ENCODE results near the gene RNF11.

DNA sequence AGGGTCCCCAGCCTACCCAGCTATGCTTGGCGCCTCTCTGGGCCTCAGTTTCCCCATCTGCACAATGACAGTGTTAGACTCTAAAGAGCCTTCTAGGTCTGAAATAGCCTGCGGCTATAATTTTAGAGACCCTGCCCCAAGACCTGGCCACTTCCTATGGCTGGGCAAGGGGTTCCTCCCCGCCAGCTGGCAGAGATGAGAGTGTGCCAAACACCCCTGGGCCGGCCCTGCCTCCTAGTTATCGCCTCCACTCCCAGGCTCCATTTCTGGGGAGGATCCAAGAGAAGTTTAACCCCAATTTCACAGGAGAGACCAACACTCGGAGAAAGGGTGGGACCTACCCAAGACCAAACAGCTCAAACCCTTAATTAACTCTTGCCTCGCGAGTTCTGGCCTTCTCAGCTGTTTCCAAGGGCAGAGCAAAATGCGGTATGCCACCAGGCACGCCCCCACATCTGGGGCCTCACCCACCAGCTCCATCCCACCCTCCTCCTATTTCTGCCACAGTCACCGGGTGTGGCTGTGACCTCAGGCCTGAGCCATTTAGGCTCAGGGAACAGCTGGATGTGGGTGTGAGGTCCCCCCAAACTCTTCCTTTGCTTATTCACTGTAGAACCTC lies 58.6 kb downstream of the RNF11 start:
- TF ChIP-seq, protein P1, sequence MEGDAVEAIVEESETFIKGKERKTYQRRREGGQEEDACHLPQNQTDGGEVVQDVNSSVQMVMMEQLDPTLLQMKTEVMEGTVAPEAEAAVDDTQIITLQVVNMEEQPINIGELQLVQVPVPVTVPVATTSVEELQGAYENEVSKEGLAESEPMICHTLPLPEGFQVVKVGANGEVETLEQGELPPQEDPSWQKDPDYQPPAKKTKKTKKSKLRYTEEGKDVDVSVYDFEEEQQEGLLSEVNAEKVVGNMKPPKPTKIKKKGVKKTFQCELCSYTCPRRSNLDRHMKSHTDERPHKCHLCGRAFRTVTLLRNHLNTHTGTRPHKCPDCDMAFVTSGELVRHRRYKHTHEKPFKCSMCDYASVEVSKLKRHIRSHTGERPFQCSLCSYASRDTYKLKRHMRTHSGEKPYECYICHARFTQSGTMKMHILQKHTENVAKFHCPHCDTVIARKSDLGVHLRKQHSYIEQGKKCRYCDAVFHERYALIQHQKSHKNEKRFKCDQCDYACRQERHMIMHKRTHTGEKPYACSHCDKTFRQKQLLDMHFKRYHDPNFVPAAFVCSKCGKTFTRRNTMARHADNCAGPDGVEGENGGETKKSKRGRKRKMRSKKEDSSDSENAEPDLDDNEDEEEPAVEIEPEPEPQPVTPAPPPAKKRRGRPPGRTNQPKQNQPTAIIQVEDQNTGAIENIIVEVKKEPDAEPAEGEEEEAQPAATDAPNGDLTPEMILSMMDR (IDR thresholded peaks at IDR 0.05; ENCODE audit: poor library complexity, severe bottlenecking) = no peak
- TF ChIP-seq EZH2 (IDR thresholded peaks at IDR 0.05; ENCODE audit: borderline replicate concordance, insufficient read depth, low read length, poor library complexity, severe bottlenecking) (no peak), EP300 (conservative IDR thresholded peaks at IDR 0.05; ENCODE audit: poor library complexity, severe bottlenecking) (no peak), POLR2AphosphoS5 (IDR thresholded peaks at IDR 0.05) (no peak), MXI1 (conservative IDR thresholded peaks at IDR 0.05; ENCODE audit: poor library complexity, severe bottlenecking) (no peak), SMC3 (conservative IDR thresholded peaks at IDR 0.05; ENCODE audit: poor library complexity) (no peak), TAF1 (IDR thresholded peaks at IDR 0.05; ENCODE audit: low read depth) (no peak)
- TF ChIP-seq, protein P2, sequence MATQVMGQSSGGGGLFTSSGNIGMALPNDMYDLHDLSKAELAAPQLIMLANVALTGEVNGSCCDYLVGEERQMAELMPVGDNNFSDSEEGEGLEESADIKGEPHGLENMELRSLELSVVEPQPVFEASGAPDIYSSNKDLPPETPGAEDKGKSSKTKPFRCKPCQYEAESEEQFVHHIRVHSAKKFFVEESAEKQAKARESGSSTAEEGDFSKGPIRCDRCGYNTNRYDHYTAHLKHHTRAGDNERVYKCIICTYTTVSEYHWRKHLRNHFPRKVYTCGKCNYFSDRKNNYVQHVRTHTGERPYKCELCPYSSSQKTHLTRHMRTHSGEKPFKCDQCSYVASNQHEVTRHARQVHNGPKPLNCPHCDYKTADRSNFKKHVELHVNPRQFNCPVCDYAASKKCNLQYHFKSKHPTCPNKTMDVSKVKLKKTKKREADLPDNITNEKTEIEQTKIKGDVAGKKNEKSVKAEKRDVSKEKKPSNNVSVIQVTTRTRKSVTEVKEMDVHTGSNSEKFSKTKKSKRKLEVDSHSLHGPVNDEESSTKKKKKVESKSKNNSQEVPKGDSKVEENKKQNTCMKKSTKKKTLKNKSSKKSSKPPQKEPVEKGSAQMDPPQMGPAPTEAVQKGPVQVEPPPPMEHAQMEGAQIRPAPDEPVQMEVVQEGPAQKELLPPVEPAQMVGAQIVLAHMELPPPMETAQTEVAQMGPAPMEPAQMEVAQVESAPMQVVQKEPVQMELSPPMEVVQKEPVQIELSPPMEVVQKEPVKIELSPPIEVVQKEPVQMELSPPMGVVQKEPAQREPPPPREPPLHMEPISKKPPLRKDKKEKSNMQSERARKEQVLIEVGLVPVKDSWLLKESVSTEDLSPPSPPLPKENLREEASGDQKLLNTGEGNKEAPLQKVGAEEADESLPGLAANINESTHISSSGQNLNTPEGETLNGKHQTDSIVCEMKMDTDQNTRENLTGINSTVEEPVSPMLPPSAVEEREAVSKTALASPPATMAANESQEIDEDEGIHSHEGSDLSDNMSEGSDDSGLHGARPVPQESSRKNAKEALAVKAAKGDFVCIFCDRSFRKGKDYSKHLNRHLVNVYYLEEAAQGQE (IDR thresholded peaks at IDR 0.05; ENCODE audit: borderline replicate concordance) = no peak
